Uterus (tissue), 2 donors: ENCODE data around the gene HDC.

Experiments used
- POLR2A ChIP-seq, 2 donors: fragments of 450-650 bp; IDR thresholded peaks; one replicate each; pipeline ENCODE4 v1.6.1; 2016; ENCODE audit warnings: antibody characterized with exemption in 2 of 2, mild to moderate bottlenecking in 1 of 2, moderate library complexity in 1 of 2
- TF ChIP-seq, protein P1 (sequence below), 4 experiments: fragments of 200-600 bp in 2 of 4; fragments of 450-650 bp in 2 of 4; sonication (generic) in 2 of 4; IDR thresholded peaks; one replicate each; pipeline ENCODE4 v1.5.1; 2016 to 2019; ENCODE audit warnings: antibody characterized with exemption in 4 of 4, mild to moderate bottlenecking in 2 of 4, moderate library complexity in 1 of 4

DNA sequence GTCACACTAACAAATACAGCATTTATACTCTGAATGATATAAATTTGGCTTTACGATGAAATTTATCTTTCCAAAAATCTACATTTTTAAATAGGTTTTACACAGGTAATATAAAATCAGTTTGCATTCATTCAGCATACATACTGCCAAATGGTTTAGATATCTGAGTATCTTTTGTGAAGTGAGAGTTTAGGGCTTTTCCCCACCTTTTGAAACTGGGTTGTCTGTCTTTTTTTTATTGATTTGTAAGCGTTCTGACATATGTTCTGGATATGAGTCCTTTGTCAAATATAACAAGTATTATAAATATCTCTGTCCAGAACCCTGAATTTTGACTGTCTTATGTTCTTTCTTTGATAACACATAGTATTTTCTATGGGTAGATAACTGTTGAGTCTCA, 47.1 kb upstream of the HDC start:
- TF ChIP-seq, protein P1, sequence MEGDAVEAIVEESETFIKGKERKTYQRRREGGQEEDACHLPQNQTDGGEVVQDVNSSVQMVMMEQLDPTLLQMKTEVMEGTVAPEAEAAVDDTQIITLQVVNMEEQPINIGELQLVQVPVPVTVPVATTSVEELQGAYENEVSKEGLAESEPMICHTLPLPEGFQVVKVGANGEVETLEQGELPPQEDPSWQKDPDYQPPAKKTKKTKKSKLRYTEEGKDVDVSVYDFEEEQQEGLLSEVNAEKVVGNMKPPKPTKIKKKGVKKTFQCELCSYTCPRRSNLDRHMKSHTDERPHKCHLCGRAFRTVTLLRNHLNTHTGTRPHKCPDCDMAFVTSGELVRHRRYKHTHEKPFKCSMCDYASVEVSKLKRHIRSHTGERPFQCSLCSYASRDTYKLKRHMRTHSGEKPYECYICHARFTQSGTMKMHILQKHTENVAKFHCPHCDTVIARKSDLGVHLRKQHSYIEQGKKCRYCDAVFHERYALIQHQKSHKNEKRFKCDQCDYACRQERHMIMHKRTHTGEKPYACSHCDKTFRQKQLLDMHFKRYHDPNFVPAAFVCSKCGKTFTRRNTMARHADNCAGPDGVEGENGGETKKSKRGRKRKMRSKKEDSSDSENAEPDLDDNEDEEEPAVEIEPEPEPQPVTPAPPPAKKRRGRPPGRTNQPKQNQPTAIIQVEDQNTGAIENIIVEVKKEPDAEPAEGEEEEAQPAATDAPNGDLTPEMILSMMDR (IDR thresholded peaks at IDR 0.05): no peak
- TF ChIP-seq POLR2A (IDR thresholded peaks at IDR 0.05): no peak
